Measurements from ENCODE around the gene NRXN3. TPM values are rescaled to one million over a fixed set of nuclear protein-coding genes. Genes with fewer than 3 reads are reported as not detected.

Gene NRXN3
- total RNA-seq, 1 experiment from 2014 or later, result not detected

DNA sequence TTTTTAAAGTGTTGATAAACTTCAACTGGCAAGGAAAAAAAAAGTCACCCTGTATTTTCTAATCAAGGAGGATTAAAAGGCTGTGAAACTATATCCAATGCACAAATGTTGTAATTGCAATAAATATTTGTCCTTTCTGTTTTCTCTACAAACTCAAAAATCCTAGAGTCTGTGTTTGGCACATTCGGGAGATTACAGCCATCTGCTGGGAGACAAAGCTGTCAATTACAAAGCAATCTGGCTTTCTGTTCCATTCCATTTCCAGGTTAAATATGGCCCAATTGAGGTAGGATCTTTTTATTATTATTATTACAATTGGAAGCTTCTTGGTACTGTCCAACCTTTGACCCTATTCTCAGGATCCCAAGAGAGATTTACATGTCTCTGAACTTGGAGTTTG, 1745.2 kb downstream of the NRXN3 start:
- RAD21 ChIA-PET (ENCODE audit: low non-redundant PET in 1 of 2, low total read pairs in 2 of 2, uncharacterized antibody in 2 of 2, unreplicated experiment in 2 of 2), result no interaction called here
- Histone ChIP-seq H3K27me3 (ENCODE audit: insufficient read depth, low read length) (no peaks in the 10 kb centered on the region), H3K27ac (ENCODE audit: low read depth, low read length) (no peak overlapping the region), H3K36me3 (ENCODE audit: control insufficient read depth in 1 of 2, insufficient read depth in 2 of 2, low read length in 2 of 2) (no peaks in the 10 kb centered on the region), H3K79me2 (ENCODE audit: insufficient read depth, low read length) (no peaks in the 10 kb centered on the region), H3K4me1 (ENCODE audit: control insufficient read depth in 1 of 2, insufficient read depth in 2 of 2, low read length in 2 of 2) (no peaks in the 10 kb centered on the region), H3K9me2 (ENCODE audit: insufficient read depth) (no peaks in the 10 kb centered on the region), H3K9me3 (ENCODE audit: control insufficient read depth in 1 of 2, insufficient read depth in 1 of 2, low read depth in 1 of 2, low read length in 2 of 2) (peaks cover 5 to 24% of the 10 kb centered on the region in 2 experiments; a peak in 3 of 4 replicates), H4K20me1 (ENCODE audit: insufficient read depth) (no peaks in the 10 kb centered on the region), H3K9ac (ENCODE audit: low read length) (no peak overlapping the region), H3K4me2 (ENCODE audit: low read length) (no peak overlapping the region), H2AFZ (ENCODE audit: low read depth, low read length, poor library complexity, severe bottlenecking) (no peak overlapping the region), H3K4me3 (replicated peaks in 1 of 2; ENCODE audit: low read depth in 1 of 2, low read length in 2 of 2) (no peak overlapping the region)
- BruUV-seq (replicated peaks), result no TSS peak
- TF ChIP-seq, protein P1, sequence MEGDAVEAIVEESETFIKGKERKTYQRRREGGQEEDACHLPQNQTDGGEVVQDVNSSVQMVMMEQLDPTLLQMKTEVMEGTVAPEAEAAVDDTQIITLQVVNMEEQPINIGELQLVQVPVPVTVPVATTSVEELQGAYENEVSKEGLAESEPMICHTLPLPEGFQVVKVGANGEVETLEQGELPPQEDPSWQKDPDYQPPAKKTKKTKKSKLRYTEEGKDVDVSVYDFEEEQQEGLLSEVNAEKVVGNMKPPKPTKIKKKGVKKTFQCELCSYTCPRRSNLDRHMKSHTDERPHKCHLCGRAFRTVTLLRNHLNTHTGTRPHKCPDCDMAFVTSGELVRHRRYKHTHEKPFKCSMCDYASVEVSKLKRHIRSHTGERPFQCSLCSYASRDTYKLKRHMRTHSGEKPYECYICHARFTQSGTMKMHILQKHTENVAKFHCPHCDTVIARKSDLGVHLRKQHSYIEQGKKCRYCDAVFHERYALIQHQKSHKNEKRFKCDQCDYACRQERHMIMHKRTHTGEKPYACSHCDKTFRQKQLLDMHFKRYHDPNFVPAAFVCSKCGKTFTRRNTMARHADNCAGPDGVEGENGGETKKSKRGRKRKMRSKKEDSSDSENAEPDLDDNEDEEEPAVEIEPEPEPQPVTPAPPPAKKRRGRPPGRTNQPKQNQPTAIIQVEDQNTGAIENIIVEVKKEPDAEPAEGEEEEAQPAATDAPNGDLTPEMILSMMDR (IDR thresholded peaks at IDR 0.05 in 2 of 3, conservative IDR thresholded peaks at IDR 0.05 in 1 of 3; ENCODE audit: borderline replicate concordance in 1 of 3, insufficient read depth in 1 of 3, low read depth in 2 of 3, low read length in 2 of 3), result no peak
- no peak for TF ChIP-seq EZH2phosphoT487 (IDR thresholded peaks at IDR 0.05; ENCODE audit: borderline replicate concordance)
- no peak for TF ChIP-seq EGR1 (IDR thresholded peaks at IDR 0.05; ENCODE audit: low read depth)
- TF ChIP-seq SRF (IDR thresholded peaks at IDR 0.05; ENCODE audit: low read depth), result no peak
- DNase-seq (ENCODE audit: low read depth, low spot score), result no peak
- POLR2A ChIA-PET, result no interaction called here
- ATAC-seq, result no peak
- CTCF ChIA-PET, result no interaction called here
- intact Hi-C loops (cut with micrococcal nuclease), result no loop called here

DNA sequence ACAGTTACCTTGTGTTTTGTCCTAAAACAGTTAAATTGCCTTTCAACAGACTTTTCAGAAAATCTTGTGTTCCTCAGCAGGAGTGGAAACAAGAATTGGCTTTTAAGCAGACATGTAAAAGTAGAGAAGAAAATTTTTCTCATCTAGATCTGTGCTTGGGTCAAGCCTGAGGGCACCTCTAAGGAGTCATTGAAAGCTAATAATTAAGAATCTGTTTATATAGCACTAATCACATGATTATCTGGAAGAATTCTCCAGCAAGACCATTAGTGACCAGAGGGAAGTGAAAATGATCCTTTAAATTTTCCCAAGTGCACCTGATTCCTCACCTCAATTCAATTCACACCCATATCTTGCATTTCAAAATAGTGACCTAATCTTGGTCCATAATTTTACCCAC, 1746.1 kb downstream of the NRXN3 start:
- DNase-seq (ENCODE audit: low read depth, low spot score), result no peak
- intact Hi-C loops (cut with micrococcal nuclease), result no loop called here
- POLR2A ChIA-PET, result no interaction called here
- TF ChIP-seq SRF (IDR thresholded peaks at IDR 0.05; ENCODE audit: low read depth), result no peak
- no peak for TF ChIP-seq ZFX (IDR thresholded peaks at IDR 0.05)
- TF ChIP-seq FOSL1 (IDR thresholded peaks at IDR 0.05; ENCODE audit: low read depth), result no peak
- no peak for TF ChIP-seq EZH2phosphoT487 (IDR thresholded peaks at IDR 0.05; ENCODE audit: borderline replicate concordance)
- TF ChIP-seq RAD21 (IDR thresholded peaks at IDR 0.05; ENCODE audit: low read depth), result no peak
- no peak for TF ChIP-seq SIN3A (IDR thresholded peaks at IDR 0.05; ENCODE audit: low read depth)
- TF ChIP-seq CBX3 (IDR thresholded peaks at IDR 0.05; ENCODE audit: low read depth), result no peak
- TF ChIP-seq ZNF274 (IDR thresholded peaks at IDR 0.05; ENCODE audit: low read depth, low read length), result no peak
- TF ChIP-seq, protein P2, sequence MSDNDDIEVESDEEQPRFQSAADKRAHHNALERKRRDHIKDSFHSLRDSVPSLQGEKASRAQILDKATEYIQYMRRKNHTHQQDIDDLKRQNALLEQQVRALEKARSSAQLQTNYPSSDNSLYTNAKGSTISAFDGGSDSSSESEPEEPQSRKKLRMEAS (IDR thresholded peaks at IDR 0.05), result no peak
- TF ChIP-seq JUND (IDR thresholded peaks at IDR 0.05), result no peak
- TF ChIP-seq, protein P3, sequence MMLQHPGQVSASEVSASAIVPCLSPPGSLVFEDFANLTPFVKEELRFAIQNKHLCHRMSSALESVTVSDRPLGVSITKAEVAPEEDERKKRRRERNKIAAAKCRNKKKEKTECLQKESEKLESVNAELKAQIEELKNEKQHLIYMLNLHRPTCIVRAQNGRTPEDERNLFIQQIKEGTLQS (IDR thresholded peaks at IDR 0.05), result no peak
- TF ChIP-seq CEBPB (IDR thresholded peaks at IDR 0.05; ENCODE audit: low read depth), result no peak
- no peak for TF ChIP-seq YY1 (IDR thresholded peaks at IDR 0.05; ENCODE audit: extremely low read depth, insufficient replicate concordance, low read depth, low read length)
- TF ChIP-seq EGR1 (IDR thresholded peaks at IDR 0.05; ENCODE audit: low read depth), result no peak
- TF ChIP-seq ELF1 (IDR thresholded peaks at IDR 0.05; ENCODE audit: borderline replicate concordance, low read depth), result no peak
- TF ChIP-seq, protein P4, sequence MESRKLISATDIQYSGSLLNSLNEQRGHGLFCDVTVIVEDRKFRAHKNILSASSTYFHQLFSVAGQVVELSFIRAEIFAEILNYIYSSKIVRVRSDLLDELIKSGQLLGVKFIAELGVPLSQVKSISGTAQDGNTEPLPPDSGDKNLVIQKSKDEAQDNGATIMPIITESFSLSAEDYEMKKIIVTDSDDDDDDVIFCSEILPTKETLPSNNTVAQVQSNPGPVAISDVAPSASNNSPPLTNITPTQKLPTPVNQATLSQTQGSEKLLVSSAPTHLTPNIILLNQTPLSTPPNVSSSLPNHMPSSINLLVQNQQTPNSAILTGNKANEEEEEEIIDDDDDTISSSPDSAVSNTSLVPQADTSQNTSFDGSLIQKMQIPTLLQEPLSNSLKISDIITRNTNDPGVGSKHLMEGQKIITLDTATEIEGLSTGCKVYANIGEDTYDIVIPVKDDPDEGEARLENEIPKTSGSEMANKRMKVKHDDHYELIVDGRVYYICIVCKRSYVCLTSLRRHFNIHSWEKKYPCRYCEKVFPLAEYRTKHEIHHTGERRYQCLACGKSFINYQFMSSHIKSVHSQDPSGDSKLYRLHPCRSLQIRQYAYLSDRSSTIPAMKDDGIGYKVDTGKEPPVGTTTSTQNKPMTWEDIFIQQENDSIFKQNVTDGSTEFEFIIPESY (IDR thresholded peaks at IDR 0.05; ENCODE audit: extremely low read depth, insufficient replicate concordance, low read length), result no peak
- TF ChIP-seq POLR2A (IDR thresholded peaks at IDR 0.05; ENCODE audit: borderline replicate concordance, extremely low read depth, insufficient read depth, insufficient read length), result no peak

More for the DNA sequence above, 1746.1 kb downstream of the NRXN3 start:
- H3K4me2 ChIP-seq (ENCODE audit: low read length), result no peak overlapping the region
- no peaks in the 10 kb centered on the region for H3K36me3 ChIP-seq (ENCODE audit: control insufficient read depth in 1 of 2, insufficient read depth in 2 of 2, low read length in 2 of 2)
- H3K4me3 ChIP-seq (replicated peaks in 1 of 2; ENCODE audit: low read depth in 1 of 2, low read length in 2 of 2), result no peak overlapping the region
- H3K27me3 ChIP-seq (ENCODE audit: insufficient read depth, low read length), result no peaks in the 10 kb centered on the region
- H3K9me3 ChIP-seq (ENCODE audit: control insufficient read depth in 1 of 2, insufficient read depth in 1 of 2, low read depth in 1 of 2, low read length in 2 of 2), result peaks cover 5 to 27% of the 10 kb centered on the region in 2 experiments; a peak in 3 of 4 replicates
- ChIA-PET RAD21 (ENCODE audit: low non-redundant PET in 1 of 2, low total read pairs in 2 of 2, uncharacterized antibody in 2 of 2, unreplicated experiment in 2 of 2) (no interaction called here), CTCF (no interaction called here)
- no peak overlapping the region for H2AFZ ChIP-seq (ENCODE audit: low read depth, low read length, poor library complexity, severe bottlenecking)
- H3K79me2 ChIP-seq (ENCODE audit: insufficient read depth, low read length), result no peaks in the 10 kb centered on the region
- no peaks in the 10 kb centered on the region for H3K4me1 ChIP-seq (ENCODE audit: control insufficient read depth in 1 of 2, insufficient read depth in 2 of 2, low read length in 2 of 2)
- no peaks in the 10 kb centered on the region for H3K9me2 ChIP-seq (ENCODE audit: insufficient read depth)
- no TSS peak for BruUV-seq (replicated peaks)
- no peak overlapping the region for H3K27ac ChIP-seq (ENCODE audit: low read depth, low read length)
- ATAC-seq, result no peak
- no peak overlapping the region for H3K9ac ChIP-seq (ENCODE audit: low read length)
- no peaks in the 10 kb centered on the region for H4K20me1 ChIP-seq (ENCODE audit: insufficient read depth)

All from HCT116 (cell line).